Heart left ventricle (tissue), 13 donors: ENCODE data around the gene IPCEF1.

Source experiments
- POLR2A ChIP-seq, 2 donors: fragments of 450-650 bp; IDR thresholded peaks; one replicate each; pipeline ENCODE4 v1.6.1; 2017; ENCODE audit warnings: antibody characterized with exemption in 2 of 2, mild to moderate bottlenecking in 2 of 2, moderate library complexity in 2 of 2
- TF ChIP-seq, protein P1 (sequence below), 12 donors: fragments of 200-600 bp; sonication (generic) in 4 of 12; IDR thresholded peaks; one replicate each; pipeline versions ENCODE4 v1.5.0 to v1.8.0; 2018 to 2022; ENCODE audit warnings: antibody characterized with exemption in 12 of 12, mild to moderate bottlenecking in 5 of 12
- donor health status: ischemic (EF 13 %, LVEDD 7.1; RV severe dilation, severe dysfunction).
- donor health status: DM: no; HTN: yes; CAD: no.
- donor health status: DM: no; HTN: no; CAD: no.
- donor health status: ischemic (EF 25% LVEDD 6.9; RV normal size, moderate dysfunction).
- donor health status: ischemic (EF 25% LVEDD 5.7; RV mildly dilated, moderate dysfunction).
- donor health status: ischemic (EF 35%, LVEDD 5.7; RV mildly dilated, moderate dysfunction).
- donor health status: nonischemic (EF 11% LVEDD 7.7; RV severe dilation, severe dysfunction).
- donor health status: DM: yes; HTN: yes; CAD: no.
- donor health status: PGD.
- donor health status: ischemic (EF 29% LVEDD 5.4; RV normal size, mild dysfunction).
- donor health status: nonischemic (EF 23%, LVEDD 6.1; RV moderate dilation, normal function).

GRCh38 chr6:154223296-154223695, 133.3 kb downstream of the IPCEF1 start:
- TF ChIP-seq, protein P1, sequence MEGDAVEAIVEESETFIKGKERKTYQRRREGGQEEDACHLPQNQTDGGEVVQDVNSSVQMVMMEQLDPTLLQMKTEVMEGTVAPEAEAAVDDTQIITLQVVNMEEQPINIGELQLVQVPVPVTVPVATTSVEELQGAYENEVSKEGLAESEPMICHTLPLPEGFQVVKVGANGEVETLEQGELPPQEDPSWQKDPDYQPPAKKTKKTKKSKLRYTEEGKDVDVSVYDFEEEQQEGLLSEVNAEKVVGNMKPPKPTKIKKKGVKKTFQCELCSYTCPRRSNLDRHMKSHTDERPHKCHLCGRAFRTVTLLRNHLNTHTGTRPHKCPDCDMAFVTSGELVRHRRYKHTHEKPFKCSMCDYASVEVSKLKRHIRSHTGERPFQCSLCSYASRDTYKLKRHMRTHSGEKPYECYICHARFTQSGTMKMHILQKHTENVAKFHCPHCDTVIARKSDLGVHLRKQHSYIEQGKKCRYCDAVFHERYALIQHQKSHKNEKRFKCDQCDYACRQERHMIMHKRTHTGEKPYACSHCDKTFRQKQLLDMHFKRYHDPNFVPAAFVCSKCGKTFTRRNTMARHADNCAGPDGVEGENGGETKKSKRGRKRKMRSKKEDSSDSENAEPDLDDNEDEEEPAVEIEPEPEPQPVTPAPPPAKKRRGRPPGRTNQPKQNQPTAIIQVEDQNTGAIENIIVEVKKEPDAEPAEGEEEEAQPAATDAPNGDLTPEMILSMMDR (IDR thresholded peaks at IDR 0.05): no peak
- no peak for TF ChIP-seq POLR2A (IDR thresholded peaks at IDR 0.05)
